GM18502 (cell line): ENCODE results near the gene FBXW10B.
A peak's percentile ranks its signal among the peaks of the same experiment; 100 is the strongest.
"Not testable (repeated sequence)": the region's sequence is repeated elsewhere in the genome, so short reads cannot be mapped to it uniquely, and the experiment has no call there.

Source experiments
- ATAC-seq: cut with Tn5 transposase; IDR thresholded peaks from one replicate; pipeline ENCODE4 v1.9.1; 2021; ENCODE audit warnings: mild to moderate bottlenecking; ENCODE audit not compliant: unreplicated experiment, poor library complexity

FBXW10B gene

GRCh38 chr17:15619331-15620058 lies at the start of gene FBXW10B:
Gene FBXW10B, minus strand, starts transcription at chr17:15619704. Its CDS starts 192 bp downstream, at chr17:15619512.
- ATAC-seq: not testable (repeated sequence)

- ATAC-seq: no peak
Observed at GRCh38 chr17:15663691-15664090, 44.2 kb upstream of the FBXW10B start.

DNA sequence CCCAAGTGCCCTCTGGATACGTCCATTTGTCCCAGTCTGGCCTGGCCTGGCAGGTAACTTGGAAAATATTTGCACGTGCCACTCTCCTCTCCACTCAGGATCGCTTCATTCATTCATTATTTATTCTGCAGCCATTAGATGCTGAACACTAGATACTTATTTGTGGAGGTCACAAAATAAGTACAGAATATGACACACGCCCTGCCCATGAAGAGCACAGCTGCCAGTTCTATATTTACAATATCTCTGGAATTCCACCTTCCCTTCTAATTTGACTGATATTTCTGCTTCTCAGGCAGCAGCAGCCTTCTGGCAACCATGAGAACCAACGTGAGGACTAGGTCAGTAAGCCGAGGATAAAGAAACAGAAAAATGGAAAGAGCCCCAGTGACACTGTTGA lies 43.7 kb upstream of the FBXW10B start:
- no peak for ATAC-seq

- no peak for ATAC-seq
Observed at GRCh38 chr17:15662681-15663080, 43.2 kb upstream of the FBXW10B start.

- no peak for ATAC-seq
Observed at GRCh38 chr17:15660077-15660476, 40.6 kb upstream of the FBXW10B start.

- no peak for ATAC-seq
Observed at GRCh38 chr17:15659663-15660062, 40.2 kb upstream of the FBXW10B start.

DNA sequence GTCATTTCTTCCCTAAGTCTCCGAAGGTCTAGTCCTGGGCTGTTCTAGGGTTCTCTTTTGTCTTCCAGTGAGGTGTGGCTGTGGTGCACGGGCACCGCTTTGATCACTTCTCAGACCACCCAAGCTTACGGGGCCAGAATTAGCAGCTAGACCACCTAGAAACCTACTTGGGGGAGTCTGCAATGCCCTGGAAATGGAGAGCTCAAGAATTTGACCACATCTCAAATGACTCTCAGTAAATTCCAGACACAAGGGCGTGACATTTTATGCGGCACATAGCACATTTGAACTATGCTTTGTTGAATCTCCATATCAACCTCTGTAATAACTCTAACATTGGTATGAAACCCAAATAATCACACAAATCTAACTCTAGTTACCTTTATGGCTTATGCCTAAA lies 39.7 kb upstream of the FBXW10B start:
- ATAC-seq: no peak

DNA sequence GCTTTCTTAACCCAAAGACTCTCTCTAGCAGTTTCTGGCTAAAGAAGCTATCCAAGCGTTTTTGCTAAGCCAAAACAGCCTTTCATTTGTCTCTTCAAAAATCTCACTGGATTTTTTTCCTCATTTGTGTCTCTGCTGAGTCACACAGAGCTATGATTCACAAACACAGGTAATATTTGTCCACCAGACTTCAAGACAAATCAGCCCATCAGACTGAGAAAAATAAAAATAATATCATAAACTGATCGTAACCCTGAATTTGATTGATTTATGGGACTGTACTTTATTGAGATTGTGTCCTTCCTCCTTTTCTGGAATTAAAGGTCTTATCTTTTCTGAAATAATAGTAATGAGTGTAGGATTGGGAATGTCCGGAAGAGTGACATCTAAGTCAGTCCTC lies 38.8 kb upstream of the FBXW10B start:
- ATAC-seq: no peak

- no peak for ATAC-seq
Observed at GRCh38 chr17:15657868-15658267, 38.4 kb upstream of the FBXW10B start.

GRCh38 chr17:15654886-15655561 lies 35.5 kb upstream of the FBXW10B start:
- ATAC-seq: no peak

- ATAC-seq: not testable (repeated sequence)
Observed at GRCh38 chr17:15654401-15654800, 34.9 kb upstream of the FBXW10B start.

GRCh38 chr17:15652960-15653359 lies 33.5 kb upstream of the FBXW10B start:
- no peak for ATAC-seq

GRCh38 chr17:15651583-15652110 lies 32.1 kb upstream of the FBXW10B start:
- peak; percentile 81 for ATAC-seq

DNA sequence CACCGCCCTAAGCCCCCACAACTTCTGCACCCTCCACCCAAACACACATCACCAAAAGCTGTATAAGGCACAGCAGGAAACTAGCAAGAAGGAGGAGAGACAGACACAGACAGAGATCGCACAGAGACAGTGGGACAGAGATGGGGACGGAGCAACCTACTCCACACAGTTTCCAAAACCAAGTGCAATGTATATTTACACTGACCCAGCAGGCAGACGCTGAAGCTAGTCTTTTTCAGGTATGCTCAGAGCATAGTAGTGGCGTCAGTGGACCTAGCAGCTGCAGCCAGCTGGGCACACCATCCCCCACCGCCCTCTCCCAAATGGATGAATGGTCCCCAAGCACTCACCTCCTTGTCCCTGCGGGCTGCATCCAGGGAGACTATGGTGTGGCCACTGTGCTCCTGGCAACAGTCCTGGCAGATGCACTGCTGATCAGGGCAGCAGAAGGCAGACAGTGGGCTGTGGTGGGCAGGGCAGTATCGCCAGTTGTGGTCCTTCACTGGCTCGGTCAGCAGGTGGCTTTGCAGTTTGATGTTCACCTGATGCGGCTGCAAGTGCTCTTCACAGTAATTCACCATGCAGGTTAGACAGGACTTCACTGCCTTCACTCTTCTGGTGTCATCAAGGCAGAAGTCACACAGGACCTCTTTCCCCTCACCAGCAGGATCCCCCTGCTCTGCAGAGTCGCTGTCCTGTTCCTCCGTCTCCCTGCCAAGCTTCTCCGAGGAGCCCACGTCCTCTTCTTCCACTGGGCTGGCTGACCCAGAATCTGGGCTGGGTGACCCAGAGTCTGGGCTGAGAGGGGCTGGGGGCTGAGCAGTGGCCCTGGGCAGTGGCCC lies 31.5 kb upstream of the FBXW10B start:
- ATAC-seq: no peak

GRCh38 chr17:15649861-15650421 lies 30.4 kb upstream of the FBXW10B start:
- ATAC-seq: no peak

DNA sequence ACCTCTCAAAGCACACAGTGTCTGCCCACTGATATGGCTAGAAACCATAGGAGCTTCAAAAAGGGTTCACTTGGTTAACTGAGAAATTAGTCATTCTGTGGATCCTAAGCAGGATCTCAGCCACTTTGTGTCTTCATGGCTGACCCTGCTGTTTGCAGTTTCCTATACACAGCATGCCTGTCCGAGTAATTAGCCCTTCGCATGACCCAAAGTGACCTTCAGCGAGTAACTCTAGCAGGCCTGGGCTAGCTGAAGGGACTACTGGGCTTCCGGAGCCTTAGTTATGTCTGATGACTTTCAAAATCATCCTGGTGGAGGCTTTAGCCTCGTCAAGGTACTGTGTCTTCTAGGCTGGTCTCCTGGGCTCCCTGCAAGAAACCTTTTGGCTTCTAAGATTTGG lies 28.9 kb upstream of the FBXW10B start:
- no peak for ATAC-seq

GRCh38 chr17:15645942-15646312 lies 26.4 kb upstream of the FBXW10B start:
- ATAC-seq: peak; percentile 51

- ATAC-seq: peak; percentile 69
Observed at GRCh38 chr17:15645099-15645941, 25.8 kb upstream of the FBXW10B start.

DNA sequence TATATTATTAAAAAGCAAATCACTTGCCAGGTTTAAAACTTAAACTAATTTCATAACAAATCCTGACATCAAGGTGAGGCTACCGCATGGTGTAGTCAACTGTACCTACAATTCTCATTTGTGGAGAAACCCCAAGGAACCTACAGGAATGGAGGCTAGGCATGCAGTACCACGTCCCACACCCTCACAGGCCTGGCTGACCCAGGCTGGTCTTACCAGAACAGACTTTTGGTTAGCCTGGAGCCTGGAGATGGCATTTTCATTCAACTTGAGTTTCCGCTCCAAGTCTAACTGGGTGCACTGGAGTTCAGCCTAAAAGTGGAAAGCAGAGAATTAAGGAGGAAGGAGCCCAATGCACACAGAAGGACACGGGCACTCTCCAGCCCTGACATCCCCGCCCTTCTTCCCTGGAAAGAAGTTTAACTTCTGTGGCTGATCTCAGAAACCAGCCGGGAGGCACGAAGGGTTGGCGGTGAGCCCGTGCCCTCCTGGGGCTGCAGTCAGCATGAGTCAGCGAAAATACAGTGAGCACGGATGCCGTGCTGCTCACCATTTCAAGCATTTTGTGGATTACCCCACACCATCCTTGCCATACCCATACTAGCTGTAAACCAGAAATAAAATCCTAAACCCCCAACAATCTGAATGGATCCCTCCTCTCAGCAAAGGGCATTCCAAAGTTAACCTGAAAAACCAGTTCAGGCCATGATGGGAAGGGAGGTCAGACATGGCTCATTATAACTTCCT lies 23.2 kb upstream of the FBXW10B start:
- ATAC-seq: not testable (repeated sequence)
